Measurements from ENCODE around the gene THAP6. TPM values are rescaled to one million over a fixed set of nuclear protein-coding genes. Genes with fewer than 3 reads are reported as not detected.
"Not testable (repeated sequence)": the region's sequence is repeated elsewhere in the genome, so short reads cannot be mapped to it uniquely, and the experiment has no call there.

The THAP6 gene
- total RNA-seq, 4 donors from 2014 or later: 20.6 to 54.1 (median 32.7) TPM

DNA sequence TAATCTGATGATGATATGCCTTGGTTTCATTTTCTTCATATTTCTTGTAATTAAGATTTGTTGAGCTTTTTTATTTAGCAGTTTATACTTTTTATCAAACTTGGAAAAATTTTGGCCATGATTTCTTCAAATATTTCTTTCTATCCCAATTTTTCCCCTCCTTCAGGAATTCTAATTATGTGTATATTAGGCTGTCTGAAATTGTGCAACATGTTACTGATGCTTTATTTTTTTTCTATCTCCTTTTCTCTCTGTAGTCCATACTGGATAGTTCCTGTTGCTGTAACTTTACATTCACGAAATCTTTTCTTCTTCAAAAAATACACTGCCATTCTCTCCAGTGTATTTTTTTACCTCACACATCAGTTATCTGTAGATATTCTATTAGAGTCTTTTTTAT is 10.8 kb downstream of the THAP6 start:
- Histone ChIP-seq H3K4me1 (no peaks in the 10 kb centered on the region), H3K27ac (no peak overlapping the region), H3K36me3 (peaks cover 21 to 23% of the 10 kb centered on the region in 2 donors), H3K4me3 (replicated peaks in 1 of 3) (no peak overlapping the region), H3K27me3 (no peaks in the 10 kb centered on the region), H3K9me3 (no peaks in the 10 kb centered on the region)
- no peak for DNase-seq
- TF ChIP-seq, protein P1, sequence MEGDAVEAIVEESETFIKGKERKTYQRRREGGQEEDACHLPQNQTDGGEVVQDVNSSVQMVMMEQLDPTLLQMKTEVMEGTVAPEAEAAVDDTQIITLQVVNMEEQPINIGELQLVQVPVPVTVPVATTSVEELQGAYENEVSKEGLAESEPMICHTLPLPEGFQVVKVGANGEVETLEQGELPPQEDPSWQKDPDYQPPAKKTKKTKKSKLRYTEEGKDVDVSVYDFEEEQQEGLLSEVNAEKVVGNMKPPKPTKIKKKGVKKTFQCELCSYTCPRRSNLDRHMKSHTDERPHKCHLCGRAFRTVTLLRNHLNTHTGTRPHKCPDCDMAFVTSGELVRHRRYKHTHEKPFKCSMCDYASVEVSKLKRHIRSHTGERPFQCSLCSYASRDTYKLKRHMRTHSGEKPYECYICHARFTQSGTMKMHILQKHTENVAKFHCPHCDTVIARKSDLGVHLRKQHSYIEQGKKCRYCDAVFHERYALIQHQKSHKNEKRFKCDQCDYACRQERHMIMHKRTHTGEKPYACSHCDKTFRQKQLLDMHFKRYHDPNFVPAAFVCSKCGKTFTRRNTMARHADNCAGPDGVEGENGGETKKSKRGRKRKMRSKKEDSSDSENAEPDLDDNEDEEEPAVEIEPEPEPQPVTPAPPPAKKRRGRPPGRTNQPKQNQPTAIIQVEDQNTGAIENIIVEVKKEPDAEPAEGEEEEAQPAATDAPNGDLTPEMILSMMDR (IDR thresholded peaks at IDR 0.05): no peak
- no peak for TF ChIP-seq POLR2A (IDR thresholded peaks at IDR 0.05)
- WGBS, 2 donors: 98% methylated on average over 1 of the region's 1 CpG
- intact Hi-C loops (cut with DNase I): no loop called here

DNA sequence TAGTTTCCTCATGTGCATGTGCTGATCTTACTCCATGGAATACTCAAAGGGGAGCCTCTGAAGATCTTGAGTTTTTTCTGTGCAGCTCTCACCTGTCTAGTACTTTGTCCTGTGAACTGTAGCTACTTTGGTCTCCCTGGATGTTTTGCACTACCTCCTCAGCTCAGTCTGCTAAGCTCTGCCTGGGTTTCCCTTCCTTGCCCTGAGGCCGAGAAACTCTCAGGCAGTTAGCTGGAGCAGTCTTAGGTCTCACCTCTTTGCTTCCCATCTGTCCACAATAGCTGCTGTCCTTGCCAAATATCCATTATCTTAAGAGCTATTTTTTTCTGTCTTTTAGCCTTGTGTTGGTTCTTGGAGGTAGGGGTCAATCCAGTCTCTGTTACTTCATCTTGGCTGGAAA is 11.6 kb downstream of the THAP6 start:
- H3K4me1 ChIP-seq: no peaks in the 10 kb centered on the region
- H3K27me3 ChIP-seq: no peaks in the 10 kb centered on the region
- peaks cover 27 to 31% of the 10 kb centered on the region in 2 donors for H3K36me3 ChIP-seq
- no peak for DNase-seq
- TF ChIP-seq, protein P1 (IDR thresholded peaks at IDR 0.05): no peak
- TF ChIP-seq POLR2A (IDR thresholded peaks at IDR 0.05): no peak
- WGBS, 2 donors: 100% methylated on average over 1 of the region's 1 CpG
- H3K9me3 ChIP-seq: no peaks in the 10 kb centered on the region
- H3K27ac ChIP-seq: no peak overlapping the region
- H3K4me3 ChIP-seq (replicated peaks in 1 of 3): no peak overlapping the region
- intact Hi-C loops (cut with DNase I): no loop called here

DNA sequence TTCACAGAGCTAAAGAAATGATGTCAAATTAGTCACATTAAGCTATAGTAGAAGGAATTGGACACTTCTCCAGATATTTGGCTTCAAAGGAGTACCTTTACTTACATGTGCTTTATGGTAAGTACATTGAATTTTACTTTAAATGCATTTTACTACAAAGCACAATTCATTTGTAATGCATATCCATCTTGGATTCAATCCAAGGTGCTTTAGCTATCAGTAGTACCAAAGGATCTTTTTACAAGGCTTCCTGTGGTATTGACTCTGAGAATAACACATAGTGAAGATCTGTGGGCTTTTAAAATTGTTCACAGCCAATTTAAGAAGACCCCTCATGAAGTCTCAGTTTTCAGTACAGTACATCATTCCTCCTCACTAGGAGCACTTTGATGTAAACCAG is 13.2 kb downstream of the THAP6 start:
- TF ChIP-seq POLR2A (IDR thresholded peaks at IDR 0.05): no peak
- TF ChIP-seq, protein P1 (IDR thresholded peaks at IDR 0.05): no peak
- H3K9me3 ChIP-seq: no peaks in the 10 kb centered on the region
- H3K27ac ChIP-seq: no peak overlapping the region
- H3K27me3 ChIP-seq: no peaks in the 10 kb centered on the region
- intact Hi-C loops (cut with DNase I): no loop called here
- H3K4me1 ChIP-seq: no peaks in the 10 kb centered on the region
- H3K36me3 ChIP-seq: peaks cover 32 to 33% of the 10 kb centered on the region in 2 donors
- DNase-seq: no peak
- no peak overlapping the region for H3K4me3 ChIP-seq (replicated peaks in 1 of 3)

DNA sequence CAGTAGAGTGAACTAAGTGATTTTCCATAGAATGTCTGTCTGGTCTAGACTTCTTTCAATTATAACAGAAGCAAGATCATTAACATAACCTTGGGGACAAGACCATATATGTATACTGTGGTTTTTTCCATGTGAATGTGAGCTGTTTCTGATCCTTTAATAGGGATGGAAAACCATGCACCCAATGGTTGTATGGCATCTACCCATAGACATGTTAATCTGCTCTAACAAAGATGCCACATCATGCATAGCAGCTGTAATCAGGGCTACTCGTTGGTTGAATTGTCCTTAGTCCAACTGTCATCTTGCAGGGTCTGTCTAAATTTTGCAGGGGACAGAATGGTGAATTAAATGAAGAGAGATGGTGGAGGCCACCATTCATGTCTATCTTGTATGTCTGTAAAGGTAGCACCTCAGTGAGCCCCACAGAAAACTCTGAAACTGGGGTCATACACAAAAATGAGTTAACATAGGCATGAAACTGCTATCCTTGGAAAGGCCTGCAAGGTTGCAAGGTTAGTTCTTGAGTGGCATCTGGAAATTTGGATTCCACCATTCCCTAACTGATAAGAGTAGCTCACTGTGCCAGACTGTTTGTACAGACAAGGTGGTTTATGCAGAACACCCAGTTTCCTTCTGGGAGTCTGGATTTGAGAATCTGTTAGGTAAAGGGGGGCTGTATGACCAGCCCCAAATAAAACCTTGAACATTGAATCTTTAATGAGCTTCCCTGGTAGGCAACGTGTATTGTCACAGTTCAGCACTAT is 16.5 kb downstream of the THAP6 start:
- Histone ChIP-seq H3K9me3 (no peaks in the 10 kb centered on the region), H3K27ac (no peak overlapping the region), H3K4me3 (replicated peaks in 1 of 3) (no peak overlapping the region), H3K36me3 (peaks cover 33% of the 10 kb centered on the region in 2 donors), H3K4me1 (no peaks in the 10 kb centered on the region), H3K27me3 (no peaks in the 10 kb centered on the region)
- no peak for DNase-seq
- intact Hi-C loops (cut with DNase I): no loop called here
- TF ChIP-seq POLR2A (IDR thresholded peaks at IDR 0.05): no peak
- TF ChIP-seq, protein P1 (IDR thresholded peaks at IDR 0.05): no peak
- WGBS, 2 donors: 100% methylated on average over 2 of the region's 2 CpGs

DNA sequence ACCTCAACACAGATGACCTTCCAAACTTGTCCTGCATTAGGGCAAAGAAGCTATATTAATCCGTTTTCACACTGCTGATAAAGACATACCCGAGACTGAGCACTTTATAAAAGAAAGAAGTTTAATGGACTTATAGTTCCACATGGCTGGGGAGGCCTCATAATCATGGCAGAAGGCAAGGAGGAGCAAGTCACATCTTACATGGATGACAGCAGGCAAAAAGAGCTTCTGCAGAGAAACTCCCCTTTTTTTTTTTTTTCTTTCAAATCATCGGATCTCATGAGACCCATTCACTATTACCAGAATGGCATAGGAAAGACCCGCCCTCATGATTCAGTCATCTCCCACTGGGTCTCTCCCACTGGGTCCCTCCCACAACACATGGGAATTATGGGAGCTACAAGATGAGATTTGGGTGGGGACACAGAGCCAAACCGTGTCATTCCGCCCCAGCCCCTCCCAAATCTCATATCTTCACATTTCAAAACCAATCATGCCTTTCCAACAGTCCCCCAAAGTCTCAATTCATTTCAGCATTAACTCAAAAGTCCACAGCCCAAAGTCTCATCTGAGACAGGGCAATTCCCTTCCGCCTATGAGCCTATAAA is 17.4 kb downstream of the THAP6 start:
- H3K27ac ChIP-seq; intact Hi-C loops (cut with DNase I); DNase-seq; H3K27me3 ChIP-seq; H3K9me3 ChIP-seq; H3K4me3 ChIP-seq (replicated peaks in 1 of 3); H3K4me1 ChIP-seq: not testable (repeated sequence)
- WGBS, 2 donors: 98% methylated on average over 7 of the region's 7 CpGs
- H3K36me3 ChIP-seq: peaks cover 26 to 33% of the 10 kb centered on the region in 2 donors

DNA sequence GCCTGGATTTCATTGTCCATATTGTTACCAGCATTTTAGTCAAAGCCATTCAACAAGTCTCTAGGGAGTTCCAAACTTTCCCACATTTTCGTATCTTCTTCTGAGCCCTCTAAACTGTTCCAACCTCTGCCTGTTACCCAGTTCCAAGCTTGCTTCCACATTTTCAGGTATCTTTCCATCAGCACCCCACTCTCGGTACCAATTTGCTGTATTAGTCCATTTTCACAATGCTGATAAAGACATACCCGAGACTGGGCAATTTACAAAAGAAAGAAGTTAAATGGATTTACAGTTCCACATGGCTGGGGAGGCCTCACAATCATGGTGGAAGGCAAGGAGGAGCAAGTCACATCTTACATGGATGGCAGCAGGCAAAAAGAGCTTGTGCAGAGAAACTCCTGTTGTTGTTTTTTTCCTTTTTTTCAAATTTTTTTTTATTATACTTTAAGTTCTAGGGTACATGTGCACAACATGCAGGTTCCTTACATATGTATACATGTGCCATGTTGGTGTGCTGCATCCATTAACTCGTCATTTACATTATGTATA is 19.1 kb downstream of the THAP6 start:
- DNase-seq; H3K4me1 ChIP-seq; intact Hi-C loops (cut with DNase I); H3K9me3 ChIP-seq; H3K4me3 ChIP-seq (replicated peaks in 1 of 3); H3K27me3 ChIP-seq; H3K27ac ChIP-seq: not testable (repeated sequence)
- peaks cover 12 to 19% of the 10 kb centered on the region in 2 donors for H3K36me3 ChIP-seq
- WGBS, 2 donors: 96 to 98% methylated on average over 4 of the region's 4 CpGs

DNA sequence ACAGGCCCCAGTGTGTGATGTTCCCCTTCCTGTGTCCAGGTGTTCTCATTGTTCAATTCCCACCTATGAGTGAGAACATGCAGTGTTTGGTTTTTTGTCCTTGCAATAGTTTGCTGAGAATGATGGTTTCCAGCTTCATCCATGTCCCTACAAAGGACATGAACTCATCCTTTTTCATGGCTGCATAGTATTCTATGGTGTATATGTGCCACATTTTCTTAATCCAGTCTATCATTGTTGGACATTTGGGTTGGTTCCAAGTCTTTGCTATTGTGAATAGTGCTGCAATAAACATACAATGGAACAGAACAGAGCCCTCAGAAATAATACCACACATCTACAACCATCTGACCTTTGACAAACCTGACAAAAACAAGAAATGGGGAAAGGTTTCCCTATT is 19.7 kb downstream of the THAP6 start:
- H3K36me3 ChIP-seq: peaks cover 12 to 18% of the 10 kb centered on the region in 2 donors
- intact Hi-C loops (cut with DNase I): not testable (repeated sequence)

DNA sequence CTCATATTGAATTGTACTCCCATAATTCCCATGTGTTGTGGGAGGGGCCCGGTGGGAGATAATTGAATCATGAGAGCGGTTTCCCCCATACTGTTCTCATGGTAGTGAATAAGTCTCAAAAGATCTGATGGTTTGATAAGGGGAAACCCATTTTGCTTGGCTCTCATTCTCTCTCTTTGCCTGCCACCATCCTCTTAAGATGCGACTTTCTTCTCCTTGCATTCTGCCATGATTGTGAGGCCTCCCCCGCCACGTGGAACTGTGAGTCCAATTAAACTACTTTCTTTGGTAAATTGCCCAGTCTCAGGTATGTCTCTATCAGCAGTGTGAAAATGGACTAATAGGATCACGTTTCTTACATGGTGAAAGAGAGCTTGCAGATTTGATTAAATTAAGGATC is 23.0 kb downstream of the THAP6 start:
- DNase-seq; H3K36me3 ChIP-seq; H3K9me3 ChIP-seq; intact Hi-C loops (cut with DNase I); H3K4me1 ChIP-seq; H3K27me3 ChIP-seq; H3K27ac ChIP-seq; H3K4me3 ChIP-seq (replicated peaks in 1 of 3): not testable (repeated sequence)
- 90 to 93% methylated on average over 6 of the region's 6 CpGs for WGBS, 2 donors

More for the DNA sequence above, 19.7 kb downstream of the THAP6 start:
- not testable (repeated sequence) for H3K4me1 ChIP-seq; H3K9me3 ChIP-seq; H3K27me3 ChIP-seq; H3K4me3 ChIP-seq (replicated peaks in 1 of 3); DNase-seq; H3K27ac ChIP-seq
